ENCODE measurements around the gene CPEB4. TPM values are rescaled to one million over a fixed set of nuclear protein-coding genes. Genes with fewer than 3 reads are reported as not detected.

The CPEB4 gene
- total and polyA plus RNA-seq, 2 donors (not counting 3 experiments of a cell fraction or from before 2014, with no cell fraction given) = 11.3 to 16.4 TPM

GRCh38 chr5:174003795-174004194 lies 115.6 kb downstream of the CPEB4 start:
- TF ChIP-seq CTCF (IDR thresholded peaks at IDR 0.05; ENCODE audit: extremely low read depth in 1 of 2, insufficient read depth in 1 of 2, low read depth in 1 of 2, low read length in 2 of 2) (no peak), POLR2A (IDR thresholded peaks at IDR 0.05; ENCODE audit: low read depth, low read length) (no peak), POLR2AphosphoS5 (IDR thresholded peaks at IDR 0.05; ENCODE audit: insufficient read depth, low read depth, low read length) (no peak)
- no peak overlapping the region for H3K4me3 ChIP-seq (replicated peaks in 1 of 3; ENCODE audit: insufficient read depth in 1 of 3, low read depth in 1 of 3, low read length in 3 of 3)
- H3K36me3 ChIP-seq (ENCODE audit: control insufficient read depth in 2 of 2, extremely low read depth in 1 of 2, insufficient read depth in 2 of 2, low read length in 2 of 2) = no peaks in the 10 kb centered on the region
- H3K4me2 ChIP-seq (ENCODE audit: insufficient read depth, low read length) = no peak overlapping the region
- ChIA-PET CTCF (no interaction called here), POLR2A (no interaction called here)
- no peak for DNase-seq (ENCODE audit: low read depth, low spot score)
- BruUV-seq (replicated peaks) = no TSS peak
- H2AFZ ChIP-seq (ENCODE audit: low read depth, low read length) = no peak overlapping the region
- H4K20me1 ChIP-seq (replicated peaks; ENCODE audit: control insufficient read depth, extremely low read depth, insufficient read depth, low read length) = no peaks in the 10 kb centered on the region
- H3K27me3 ChIP-seq (ENCODE audit: control insufficient read depth in 2 of 2, insufficient read depth in 2 of 2, low read length in 2 of 2) = no peaks in the 10 kb centered on the region
- no peaks in the 10 kb centered on the region for H3K79me2 ChIP-seq (ENCODE audit: control insufficient read depth, insufficient read depth, low read length)
- no peak overlapping the region for H3K9ac ChIP-seq (replicated peaks; ENCODE audit: extremely low read depth, insufficient read depth, low read length)
- H3K27ac ChIP-seq (ENCODE audit: insufficient read depth, low read depth, low read length) = no peak overlapping the region
- dilution Hi-C loops (cut with MboI; ENCODE audit: extremely low pct_ligation_motif_present, low sequenced_read_pairs) (no loop called here), intact Hi-C loops (cut with micrococcal nuclease) (no loop called here)
- H3K9me3 ChIP-seq (replicated peaks; ENCODE audit: control insufficient read depth, insufficient read depth, low read length) = no peaks in the 10 kb centered on the region
- H3K4me1 ChIP-seq (ENCODE audit: control insufficient read depth, extremely low read depth, insufficient read depth, low read length) = no peaks in the 10 kb centered on the region
- H3K9me1 ChIP-seq (replicated peaks; ENCODE audit: control insufficient read depth, extremely low read depth, insufficient read depth, low read length) = no peaks in the 10 kb centered on the region
- FAIRE-seq = no peak

DNA sequence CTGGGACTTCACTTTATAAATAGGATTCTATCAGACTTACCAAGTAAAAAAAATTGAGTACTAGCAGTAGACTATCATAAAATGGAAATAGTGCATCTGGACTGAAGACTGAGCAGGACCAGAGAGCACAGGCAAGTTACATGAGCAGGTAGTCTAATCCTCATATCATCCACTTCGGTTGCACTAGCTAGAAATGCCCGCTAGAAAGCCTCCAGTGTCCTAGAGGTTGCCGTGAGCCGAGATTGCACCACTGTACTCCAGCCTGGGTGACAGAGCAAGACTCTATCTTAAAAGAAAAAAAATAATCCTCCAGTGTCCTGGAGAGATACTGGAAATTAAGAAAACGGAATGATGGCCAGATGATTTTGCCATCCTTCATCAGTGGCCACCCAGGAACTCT lies 120.8 kb downstream of the CPEB4 start:
- no peak overlapping the region for H3K27ac ChIP-seq (ENCODE audit: insufficient read depth, low read depth, low read length)
- CTCF ChIA-PET = no interaction called here
- BruUV-seq (replicated peaks) = no TSS peak
- intact Hi-C loops (cut with micrococcal nuclease) (no loop called here), dilution Hi-C loops (cut with MboI; ENCODE audit: extremely low pct_ligation_motif_present, low sequenced_read_pairs) (no loop called here)
- POLR2A ChIA-PET = no interaction called here
- H3K79me2 ChIP-seq (ENCODE audit: control insufficient read depth, insufficient read depth, low read length) = no peaks in the 10 kb centered on the region
- H3K4me2 ChIP-seq (ENCODE audit: insufficient read depth, low read length) = no peak overlapping the region
- H3K9me3 ChIP-seq (replicated peaks; ENCODE audit: control insufficient read depth, insufficient read depth, low read length) = no peaks in the 10 kb centered on the region
- no peaks in the 10 kb centered on the region for H3K27me3 ChIP-seq (ENCODE audit: control insufficient read depth in 2 of 2, insufficient read depth in 2 of 2, low read length in 2 of 2)
- no peaks in the 10 kb centered on the region for H3K4me1 ChIP-seq (ENCODE audit: control insufficient read depth, extremely low read depth, insufficient read depth, low read length)
- no peaks in the 10 kb centered on the region for H3K36me3 ChIP-seq (ENCODE audit: control insufficient read depth in 2 of 2, extremely low read depth in 1 of 2, insufficient read depth in 2 of 2, low read length in 2 of 2)
- no peaks in the 10 kb centered on the region for H4K20me1 ChIP-seq (replicated peaks; ENCODE audit: control insufficient read depth, extremely low read depth, insufficient read depth, low read length)
- no peak overlapping the region for H3K4me3 ChIP-seq (replicated peaks in 1 of 3; ENCODE audit: insufficient read depth in 1 of 3, low read depth in 1 of 3, low read length in 3 of 3)
- no peaks in the 10 kb centered on the region for H3K9me1 ChIP-seq (replicated peaks; ENCODE audit: control insufficient read depth, extremely low read depth, insufficient read depth, low read length)
- no peak overlapping the region for H2AFZ ChIP-seq (ENCODE audit: low read depth, low read length)
- FAIRE-seq (no peak), DNase-seq (ENCODE audit: low read depth, low spot score) (no peak)
- H3K9ac ChIP-seq (replicated peaks; ENCODE audit: extremely low read depth, insufficient read depth, low read length) = no peak overlapping the region
- TF ChIP-seq JUN (IDR thresholded peaks at IDR 0.05; ENCODE audit: borderline replicate concordance, insufficient read depth, insufficient read length, low read depth) (no peak), FOS (IDR thresholded peaks at IDR 0.05; ENCODE audit: borderline replicate concordance, insufficient read depth, low read length) (no peak), CTCF (IDR thresholded peaks at IDR 0.05; ENCODE audit: extremely low read depth in 1 of 2, insufficient read depth in 1 of 2, low read depth in 1 of 2, low read length in 2 of 2) (no peak), POLR2AphosphoS5 (IDR thresholded peaks at IDR 0.05; ENCODE audit: insufficient read depth, low read depth, low read length) (no peak), EZH2 (IDR thresholded peaks at IDR 0.05; ENCODE audit: borderline replicate concordance, low read depth, low read length, severe bottlenecking) (no peak), POLR2A (IDR thresholded peaks at IDR 0.05; ENCODE audit: low read depth, low read length) (no peak)
- TF ChIP-seq, protein P1, sequence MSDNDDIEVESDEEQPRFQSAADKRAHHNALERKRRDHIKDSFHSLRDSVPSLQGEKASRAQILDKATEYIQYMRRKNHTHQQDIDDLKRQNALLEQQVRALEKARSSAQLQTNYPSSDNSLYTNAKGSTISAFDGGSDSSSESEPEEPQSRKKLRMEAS (IDR thresholded peaks at IDR 0.05; ENCODE audit: insufficient read depth, insufficient read length) = no peak

Data from endothelial cell of umbilical vein (primary cell).